H1 (cell line): ENCODE data around the gene SPATS2. TPM values are rescaled to one million over a fixed set of nuclear protein-coding genes. Genes with fewer than 3 reads are reported as not detected.

ENCODE experiments used
- CTCF ChIA-PET: fragments of 300-600 bp; sonication (Branson Sonifier 250); formaldehyde crosslinking; loops from one replicate; lab custom pipeline; 2021; ENCODE audit not compliant: partially characterized antibody; lab: Charles Lee
- POLR2A ChIA-PET: fragments of 300-600 bp; sonication (Branson Sonifier 250); formaldehyde crosslinking; loops from one replicate; lab custom pipeline; 2021; ENCODE audit warnings: inconsistent platforms; ENCODE audit not compliant: partially characterized antibody; lab: Charles Lee
- DNase-seq, 2 experiments: peaks; one replicate each; pipeline versions ENCODE4 v3.0.0 to v3.0.0-alpha.2; 2010 to 2022; ENCODE audit warnings: low spot score in 2 of 2, low read depth in 1 of 2, mixed read lengths in 1 of 2
- FAIRE-seq: peaks from 2 replicates; lab custom pipeline; 2011; peaks lifted over from hg19 to GRCh38; lab: Jason Lieb, UNC
- H2AFZ ChIP-seq: 2 replicates; pipeline ENCODE4 v1.8.1; 2012; ENCODE audit warnings: low read length, inconsistent platforms
- H2AK5ac ChIP-seq: 2 replicates; pipeline ENCODE4 v1.6.1; 2013; ENCODE audit warnings: low read depth, low read length
- H2BK120ac ChIP-seq: replicated peaks from 2 replicates; pipeline ENCODE3; 2013; ENCODE audit warnings: low read depth, low read length, inconsistent platforms
- H2BK12ac ChIP-seq: 2 replicates; pipeline ENCODE4 v1.6.1; 2013; ENCODE audit warnings: low read depth, low read length
- H2BK15ac ChIP-seq: 2 replicates; pipeline ENCODE4 v1.6.1; 2013; ENCODE audit warnings: low read length
- H2BK20ac ChIP-seq: 2 replicates; pipeline ENCODE4 v1.6.1; 2013; ENCODE audit warnings: low read length
- H2BK5ac ChIP-seq: 2 replicates; pipeline ENCODE4 v1.6.1; 2013; ENCODE audit warnings: low read depth, low read length
- H3K14ac ChIP-seq: 2 replicates; pipeline ENCODE4 v1.6.1; 2013; ENCODE audit warnings: inconsistent platforms; ENCODE audit not compliant: insufficient read length
- H3K18ac ChIP-seq: 2 replicates; pipeline ENCODE4 v1.6.1; 2013; ENCODE audit warnings: low read length; ENCODE audit errors: extremely low read depth
- H3K23ac ChIP-seq: 2 replicates; pipeline ENCODE4 v1.6.1; 2013; ENCODE audit warnings: inconsistent platforms; ENCODE audit not compliant: insufficient read length
- H3K23me2 ChIP-seq: 2 replicates; pipeline ENCODE4 v1.6.1; 2013; ENCODE audit warnings: low read depth, low read length
- H3K27ac ChIP-seq: 2 replicates; pipeline ENCODE4 v1.6.1; 2011; ENCODE audit warnings: low read depth, low read length, inconsistent platforms
- H3K27me3 ChIP-seq, 4 experiments: replicated peaks in 1 of 4; 1 replicate in 1 of 4; 2 replicates in 3 of 4; pipeline versions ENCODE4 v1.6.1 to v1.8.1; 2011 to 2013; ENCODE audit warnings: low read length in 3 of 4, mild to moderate bottlenecking in 3 of 4, inconsistent platforms in 2 of 4, mixed read lengths in 2 of 4, moderate library complexity in 1 of 4; ENCODE audit not compliant: control insufficient read depth in 3 of 4, insufficient read depth in 3 of 4; ENCODE audit errors: extremely low read depth in 1 of 4
- H3K36me3 ChIP-seq, 4 experiments: 2 replicates each; pipeline versions ENCODE4 v1.6.1 to v1.8.1; 2011 to 2013; ENCODE audit warnings: mild to moderate bottlenecking in 4 of 4, low read length in 3 of 4, moderate library complexity in 2 of 4, control low read depth in 1 of 4, inconsistent platforms in 1 of 4; ENCODE audit not compliant: insufficient read depth in 4 of 4, control insufficient read depth in 2 of 4
- H3K4ac ChIP-seq: replicated peaks from 2 replicates; pipeline ENCODE3; 2013; ENCODE audit warnings: low read length, low read depth, mixed read lengths, inconsistent platforms; ENCODE audit not compliant: insufficient read length
- H3K4me1 ChIP-seq, 4 experiments: replicated peaks in 1 of 4; 1 replicate in 1 of 4; 2 replicates in 3 of 4; pipeline versions ENCODE4 v1.6.1 to v1.8.1; 2011 to 2013; ENCODE audit warnings: low read length in 3 of 4, inconsistent platforms in 2 of 4, mixed read lengths in 1 of 4; ENCODE audit not compliant: insufficient read depth in 4 of 4, control insufficient read depth in 3 of 4
- H3K4me2 ChIP-seq, 2 experiments: 2 replicates each; pipeline versions ENCODE4 v1.6.1 to v1.8.1; 2011 to 2013; ENCODE audit warnings: low read depth in 2 of 2, low read length in 2 of 2, control low read depth in 1 of 2, inconsistent platforms in 1 of 2, mild to moderate bottlenecking in 1 of 2; ENCODE audit not compliant: insufficient read depth in 1 of 2
- H3K4me3 ChIP-seq, 4 experiments: fragments of 200-600, 300-600 bp in 1 of 4; sonication (generic), shearing (Covaris generic), sonication (Bioruptor Twin) in 1 of 4; 2 replicates each; pipeline versions ENCODE4 v1.5.1 to v1.8.1; 2011 to 2016; ENCODE audit warnings: low read length in 4 of 4, low read depth in 3 of 4, control low read depth in 2 of 4, inconsistent platforms in 2 of 4, mild to moderate bottlenecking in 2 of 4, mixed read lengths in 1 of 4, moderate library complexity in 1 of 4; ENCODE audit not compliant: insufficient read depth in 2 of 4; ENCODE audit errors: extremely low read depth in 1 of 4
- H3K56ac ChIP-seq: replicated peaks from 2 replicates; pipeline ENCODE3; 2013; ENCODE audit warnings: low read depth, mild to moderate bottlenecking, mixed read lengths, low read length, inconsistent platforms; ENCODE audit not compliant: insufficient read length
- H3K79me1 ChIP-seq: 2 replicates; pipeline ENCODE4 v1.6.1; 2013; ENCODE audit warnings: low read depth, low read length, control low read depth
- H3K79me2 ChIP-seq, 2 experiments: 2 replicates each; pipeline versions ENCODE4 v1.6.1 to v1.8.1; 2012 to 2013; ENCODE audit warnings: low read length in 2 of 2, mild to moderate bottlenecking in 2 of 2, inconsistent platforms in 1 of 2; ENCODE audit not compliant: insufficient read depth in 2 of 2, control insufficient read depth in 1 of 2
- H3K9ac ChIP-seq, 4 experiments: replicated peaks in 1 of 4; 1 replicate in 1 of 4; 2 replicates in 3 of 4; pipeline versions ENCODE4 v1.6.1 to v1.8.1; 2011 to 2013; ENCODE audit warnings: low read depth in 3 of 4, low read length in 3 of 4, control low read depth in 2 of 4, mild to moderate bottlenecking in 2 of 4, moderate library complexity in 2 of 4, inconsistent platforms in 1 of 4; ENCODE audit errors: extremely low read depth in 1 of 4
- H3K9me3 ChIP-seq, 2 experiments: 2 replicates each; pipeline versions ENCODE4 v1.6.1 to v1.8.1; 2012 to 2013; ENCODE audit warnings: mild to moderate bottlenecking in 2 of 2, moderate library complexity in 2 of 2, control low read depth in 1 of 2, inconsistent platforms in 1 of 2, low read depth in 1 of 2, low read length in 1 of 2, mixed read lengths in 1 of 2; ENCODE audit not compliant: insufficient read depth in 2 of 2
- H4K20me1 ChIP-seq, 2 experiments: replicated peaks in 1 of 2; 2 replicates each; pipeline versions ENCODE3 to v1.8.1; 2011 to 2013; ENCODE audit warnings: inconsistent platforms in 2 of 2, low read length in 2 of 2, mild to moderate bottlenecking in 1 of 2; ENCODE audit not compliant: insufficient read depth in 2 of 2, control insufficient read depth in 1 of 2
- H4K5ac ChIP-seq: 2 replicates; pipeline ENCODE4 v1.6.1; 2013; ENCODE audit warnings: low read length, low read depth, mixed read lengths, inconsistent platforms; ENCODE audit not compliant: insufficient read length
- H4K8ac ChIP-seq: 2 replicates; pipeline ENCODE4 v1.8.0; 2013; ENCODE audit warnings: mild to moderate bottlenecking, moderate library complexity, low read length, inconsistent platforms; ENCODE audit not compliant: insufficient read depth; ENCODE audit errors: extremely low read depth
- H4K91ac ChIP-seq: replicated peaks from 2 replicates; pipeline ENCODE3; 2013; ENCODE audit warnings: low read length, mixed read lengths, inconsistent platforms; ENCODE audit not compliant: insufficient read length
- ASH2L ChIP-seq: fragments of 200-600, 300-600 bp; sonication (generic); IDR thresholded peaks from one replicate; pipeline ENCODE4 v1.7.1; 2017; ENCODE audit warnings: low read length
- SP4 ChIP-seq: IDR thresholded peaks from 2 replicates; pipeline ENCODE4 v1.6.1; 2012; ENCODE audit warnings: low read length, inconsistent platforms
- WGBS, 2 experiments: shearing (Covaris generic) in 1 of 2; methylation state at CpG; one replicate each; pipeline versions ENCODE4 v1.1.6 to v1.1.7; 2013 to 2015; ENCODE audit warnings: low lambda C conversion rate in 2 of 2, mixed read lengths in 2 of 2, inconsistent platforms in 1 of 2, low coverage in 1 of 2, missing lambda C conversion rate in 1 of 2; ENCODE audit not compliant: insufficient replicate concordance in 2 of 2, insufficient coverage in 1 of 2, insufficient read length in 1 of 2; ENCODE audit errors: extremely low coverage in 1 of 2, missing lambda C conversion rate in 1 of 2; 5-methylcytosine and 5-hydroxymethylcytosine counted together
- polyA plus RNA-seq, 7 experiments: library from polyadenylated mRNA; depleted of rRNA in 3 of 7; stranded (reverse) in 5 of 7; unstranded in 2 of 7; fragments of >200 nt in 5 of 7; fragments of 200-250 nt in 2 of 7; gene quantifications; 1 replicate in 5 of 7; 2 replicates in 1 of 7; 4 replicates in 1 of 7; pipeline versions ENCODE4 v1.2.1 to v1.2.3, GENCODE V29; 2011 to 2013; ENCODE audit warnings: missing spikeins in 2 of 7, mixed read lengths in 2 of 7
- total RNA-seq: library from RNA; stranded (reverse); fragmentation: NEBNext Ultra II Directional; extraction: Animal tissue kit (Norgen Biotek cat#: 25700); gene quantifications from 2 replicates; pipeline ENCODE4 v1.2.1, GENCODE V29; 2021

The SPATS2 gene
- total and polyA plus RNA-seq, 2 of the 8 experiments (the other 6 are each of a cell fraction or from before 2014, with no cell fraction given): 19.2 to 24.5 TPM

DNA sequence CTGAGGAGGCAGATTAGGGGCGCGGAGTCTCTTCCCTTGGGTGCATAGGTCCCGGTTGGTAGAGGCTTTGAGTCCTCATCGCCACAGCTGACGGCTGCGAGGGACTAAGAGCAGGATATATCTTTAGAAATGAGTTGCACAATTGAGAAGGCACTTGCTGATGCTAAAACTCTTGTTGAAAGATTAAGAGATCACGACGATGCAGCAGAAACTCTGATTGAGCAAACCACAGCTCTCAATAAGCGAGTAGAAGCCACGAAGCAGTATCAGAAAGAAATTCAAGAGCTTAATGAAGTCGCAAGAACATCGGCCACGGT is 22.1 kb downstream of the SPATS2 start:
- CTCF ChIA-PET: interaction anchor here (0.6 to 2.6 kb wide), 22 partner anchors 9 to 164 kb away, joined by 3 to 15 read pairs (median 4); partner anchors contain the start of gene SPATS2
- TF ChIP-seq ASH2L (peak; percentile 35), SP4 (no peak)
- TF ChIP-seq, all 59 proteins: peak for 1
- Histone ChIP-seq H2BK20ac (no peak overlapping the region), H3K56ac (no peak overlapping the region), H4K91ac (no peak overlapping the region), H3K79me1 (no peaks in the 10 kb centered on the region; the same call in none of the 2 replicates), H3K4me3 (peak overlapping the region in 1 of 4 experiments; percentile 32; a peak in 2 of 8 replicates), H4K5ac (no peak overlapping the region), H2BK120ac (no peak overlapping the region), H3K14ac (no peak overlapping the region), H3K4me2 (peak overlapping the region; percentile 45 to 73), H3K18ac (no peak overlapping the region), H3K4ac (no peak overlapping the region), H3K79me2 (peaks cover 0 to under 1% of the 10 kb centered on the region in 2 experiments; a peak in 2 of 4 replicates), H3K9me3 (no peaks in the 10 kb centered on the region), H3K27ac (no peak overlapping the region), H4K8ac (no peak overlapping the region), H2BK15ac (no peak overlapping the region), H4K20me1 (peaks cover 0 to 2% of the 10 kb centered on the region in 2 experiments), H3K27me3 (peaks cover 0 to 2% (median 0%) of the 10 kb centered on the region in 4 experiments; a peak in 1 of 7 replicates), H2AK5ac (no peak overlapping the region), H3K36me3 (no peaks in the 10 kb centered on the region), H3K23me2 (peaks cover 2% of the 10 kb centered on the region; the same call in 1 of the 2 replicates), H3K23ac (no peak overlapping the region), H3K9ac (peak overlapping the region in 1 of 4 experiments; percentile 40; a peak in 1 of 7 replicates), H2BK5ac (no peak overlapping the region), H2AFZ (no peak overlapping the region), H2BK12ac (no peak overlapping the region), H3K4me1 (peaks cover 0 to 4% (median 2%) of the 10 kb centered on the region in 4 experiments; a peak in 3 of 7 replicates)
- WGBS, 2 experiments: 54% methylated on average over 13 of the region's 13 CpGs; no CpG with 5 or more reads in 1 of the 2 experiments
- POLR2A ChIA-PET: interaction anchor here (0.9 to 1.8 kb wide), 5 partner anchors 9 to 95 kb away, joined by 3 to 8 read pairs (median 3); partner anchors contain the start of genes PRPH and SPATS2
- DNase-seq: no peak
- FAIRE-seq: peak; percentile 42
